Lower leg skin (tissue), 3 donors: Measurements from ENCODE around the gene EED.

Experiments
- POLR2A ChIP-seq, 2 donors: fragments of 450-650 bp; IDR thresholded peaks; one replicate each; pipeline ENCODE4 v1.6.1; 2016 to 2017; ENCODE audit warnings: antibody characterized with exemption in 2 of 2, mild to moderate bottlenecking in 1 of 2, moderate library complexity in 1 of 2
- TF ChIP-seq, protein P1 (sequence below), 3 donors: fragments of 450-650 bp; IDR thresholded peaks; one replicate each; pipeline ENCODE4 v1.5.1; 2016; ENCODE audit warnings: antibody characterized with exemption in 3 of 3, mild to moderate bottlenecking in 3 of 3, moderate library complexity in 2 of 3

- TF ChIP-seq, protein P1, sequence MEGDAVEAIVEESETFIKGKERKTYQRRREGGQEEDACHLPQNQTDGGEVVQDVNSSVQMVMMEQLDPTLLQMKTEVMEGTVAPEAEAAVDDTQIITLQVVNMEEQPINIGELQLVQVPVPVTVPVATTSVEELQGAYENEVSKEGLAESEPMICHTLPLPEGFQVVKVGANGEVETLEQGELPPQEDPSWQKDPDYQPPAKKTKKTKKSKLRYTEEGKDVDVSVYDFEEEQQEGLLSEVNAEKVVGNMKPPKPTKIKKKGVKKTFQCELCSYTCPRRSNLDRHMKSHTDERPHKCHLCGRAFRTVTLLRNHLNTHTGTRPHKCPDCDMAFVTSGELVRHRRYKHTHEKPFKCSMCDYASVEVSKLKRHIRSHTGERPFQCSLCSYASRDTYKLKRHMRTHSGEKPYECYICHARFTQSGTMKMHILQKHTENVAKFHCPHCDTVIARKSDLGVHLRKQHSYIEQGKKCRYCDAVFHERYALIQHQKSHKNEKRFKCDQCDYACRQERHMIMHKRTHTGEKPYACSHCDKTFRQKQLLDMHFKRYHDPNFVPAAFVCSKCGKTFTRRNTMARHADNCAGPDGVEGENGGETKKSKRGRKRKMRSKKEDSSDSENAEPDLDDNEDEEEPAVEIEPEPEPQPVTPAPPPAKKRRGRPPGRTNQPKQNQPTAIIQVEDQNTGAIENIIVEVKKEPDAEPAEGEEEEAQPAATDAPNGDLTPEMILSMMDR (IDR thresholded peaks at IDR 0.05), result no peak
- no peak for TF ChIP-seq POLR2A (IDR thresholded peaks at IDR 0.05)
Observed at GRCh38 chr11:86294026-86294425, 49.5 kb downstream of the EED start.
